NCI-H2029 (cell line): ENCODE measurements around the gene COPS4.

Source experiments
- DNase-seq: peaks from one replicate; lab custom pipeline; 2025; lab: John Stamatoyannopoulos, UW

The COPS4 gene

DNA sequence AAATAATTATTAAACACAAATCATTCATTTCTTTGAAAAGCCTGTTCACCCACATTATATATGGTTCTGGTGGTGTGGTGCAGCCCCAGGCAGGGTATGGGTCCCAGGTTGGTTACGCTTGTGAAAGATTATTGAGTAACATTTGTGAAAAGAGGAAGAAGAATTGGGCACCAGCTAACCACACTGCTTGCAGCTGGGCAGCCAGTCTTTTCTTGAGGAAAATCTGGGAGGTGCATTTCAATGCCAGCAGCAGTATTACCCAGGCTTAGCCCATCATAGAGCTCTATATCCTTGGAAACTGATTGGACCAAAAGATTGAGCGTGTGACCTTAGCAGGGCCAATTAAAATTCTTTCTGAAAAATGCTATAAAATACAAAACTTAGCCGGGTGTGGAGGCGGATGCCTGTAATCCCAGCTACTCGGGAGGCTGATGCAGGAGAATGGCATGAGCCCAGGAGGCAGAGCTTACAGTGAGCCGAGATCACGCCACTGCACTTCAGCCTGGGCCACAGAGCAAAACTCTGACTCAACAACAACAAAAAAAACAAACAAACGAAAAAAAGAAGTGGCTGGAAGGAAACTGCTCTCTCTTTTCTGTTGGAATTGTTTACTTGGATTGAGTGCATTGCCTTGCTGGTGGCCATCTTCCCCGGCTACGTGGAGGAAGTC, 89.3 kb downstream of the COPS4 start:
- no peak for DNase-seq
